ENCODE data around the gene PLOD1.

DNA sequence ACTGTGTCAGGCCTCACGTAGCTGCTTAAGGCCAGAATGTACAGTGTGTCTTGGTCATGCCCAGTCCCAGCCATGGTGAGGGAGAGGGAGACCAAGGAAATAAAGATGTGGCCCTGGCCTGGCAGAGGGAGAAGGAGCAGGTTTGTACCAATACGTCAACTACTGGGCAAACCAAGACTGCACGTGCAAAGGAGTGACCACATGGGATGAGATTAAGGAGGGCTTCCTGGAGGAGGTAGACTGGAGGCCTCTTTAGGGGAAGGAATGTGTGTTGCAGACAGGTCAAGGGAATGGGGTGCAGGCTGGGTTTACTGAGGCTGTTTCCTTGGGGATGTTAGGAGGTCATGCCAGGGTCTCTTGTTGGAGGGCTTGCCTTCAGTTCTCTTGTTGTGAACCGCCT is 7.8 kb downstream of the PLOD1 start:
- TF ChIP-seq, protein P1, sequence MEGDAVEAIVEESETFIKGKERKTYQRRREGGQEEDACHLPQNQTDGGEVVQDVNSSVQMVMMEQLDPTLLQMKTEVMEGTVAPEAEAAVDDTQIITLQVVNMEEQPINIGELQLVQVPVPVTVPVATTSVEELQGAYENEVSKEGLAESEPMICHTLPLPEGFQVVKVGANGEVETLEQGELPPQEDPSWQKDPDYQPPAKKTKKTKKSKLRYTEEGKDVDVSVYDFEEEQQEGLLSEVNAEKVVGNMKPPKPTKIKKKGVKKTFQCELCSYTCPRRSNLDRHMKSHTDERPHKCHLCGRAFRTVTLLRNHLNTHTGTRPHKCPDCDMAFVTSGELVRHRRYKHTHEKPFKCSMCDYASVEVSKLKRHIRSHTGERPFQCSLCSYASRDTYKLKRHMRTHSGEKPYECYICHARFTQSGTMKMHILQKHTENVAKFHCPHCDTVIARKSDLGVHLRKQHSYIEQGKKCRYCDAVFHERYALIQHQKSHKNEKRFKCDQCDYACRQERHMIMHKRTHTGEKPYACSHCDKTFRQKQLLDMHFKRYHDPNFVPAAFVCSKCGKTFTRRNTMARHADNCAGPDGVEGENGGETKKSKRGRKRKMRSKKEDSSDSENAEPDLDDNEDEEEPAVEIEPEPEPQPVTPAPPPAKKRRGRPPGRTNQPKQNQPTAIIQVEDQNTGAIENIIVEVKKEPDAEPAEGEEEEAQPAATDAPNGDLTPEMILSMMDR (IDR thresholded peaks at IDR 0.05) = no peak
- no peak for TF ChIP-seq EZH2 (IDR thresholded peaks at IDR 0.05; ENCODE audit: borderline replicate concordance, insufficient read depth, low read depth, low read length, poor library complexity, severe bottlenecking)

Data from B cell (primary cell).